GM13977 (cell line): ENCODE measurements around the gene TOR1A.

ENCODE experiments used
- DNase-seq: peaks from one replicate; pipeline ENCODE4 v3.0.0; 2012; ENCODE audit warnings: low spot score
- in situ Hi-C: fragments of 300-500 bp; cut with MboI; formaldehyde crosslinking; loops from one replicate; pipeline ENCODE4 v1.12.0; 2022; ENCODE audit warnings: low sequenced_read_pairs, low pct_unique_long_range_greater_than_20kb, mixed read lengths, inconsistent platforms; ENCODE audit not compliant: unreplicated experiment
- TF ChIP-seq, protein P1 (sequence below): IDR thresholded peaks from 2 replicates; pipeline ENCODE4 v1.5.1; 2012; ENCODE audit warnings: mild to moderate bottlenecking, control low read depth; ENCODE audit not compliant: insufficient read depth; ENCODE audit errors: extremely low read depth, missing control alignments

TOR1A gene

DNA sequence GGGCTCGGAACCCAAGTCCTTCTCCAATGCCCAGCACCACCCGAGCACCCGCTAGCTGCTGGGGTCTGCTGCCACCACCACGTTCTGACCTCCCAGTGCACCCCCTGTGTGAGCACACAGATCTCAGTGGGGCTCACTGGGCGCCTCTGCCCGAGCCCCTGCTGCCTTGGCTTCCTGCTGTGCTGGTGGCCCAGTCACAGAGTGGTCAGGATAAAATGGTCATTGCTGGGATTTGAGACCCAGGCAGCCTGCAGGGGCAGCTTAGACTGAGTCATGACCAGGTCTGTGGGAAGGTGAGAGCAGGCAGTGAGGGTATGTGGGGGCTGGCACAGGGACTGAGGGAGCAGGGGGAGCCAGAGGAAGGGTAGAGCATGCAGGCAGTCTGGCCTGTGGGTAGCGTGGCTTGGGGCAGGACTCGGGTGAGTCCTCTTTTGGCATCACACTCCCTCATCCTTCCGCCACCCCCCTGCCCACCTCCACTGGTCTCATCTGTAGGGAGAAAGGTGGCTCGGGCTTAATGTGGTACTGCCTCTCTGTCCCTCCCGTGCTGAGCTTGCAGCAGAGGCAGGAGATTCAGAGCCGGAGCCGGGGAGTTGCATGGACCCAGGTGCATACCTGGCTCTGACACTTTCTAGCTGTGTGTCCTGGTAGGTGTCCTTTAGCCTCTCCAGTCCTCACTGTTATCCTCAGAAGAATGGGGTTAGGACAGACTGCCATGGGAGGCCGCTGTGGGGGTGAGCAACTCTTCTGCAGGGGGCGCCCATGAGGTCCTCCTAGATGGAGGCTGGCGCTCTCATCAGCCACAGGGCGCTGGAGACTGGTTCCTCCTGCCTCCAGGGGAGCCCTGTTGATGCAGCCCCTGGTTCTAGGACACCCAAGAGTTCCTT lies 43.4 kb upstream of the TOR1A start:
- in situ Hi-C loops, result no loop called here
- DNase-seq, result no peak
- TF ChIP-seq, protein P1, sequence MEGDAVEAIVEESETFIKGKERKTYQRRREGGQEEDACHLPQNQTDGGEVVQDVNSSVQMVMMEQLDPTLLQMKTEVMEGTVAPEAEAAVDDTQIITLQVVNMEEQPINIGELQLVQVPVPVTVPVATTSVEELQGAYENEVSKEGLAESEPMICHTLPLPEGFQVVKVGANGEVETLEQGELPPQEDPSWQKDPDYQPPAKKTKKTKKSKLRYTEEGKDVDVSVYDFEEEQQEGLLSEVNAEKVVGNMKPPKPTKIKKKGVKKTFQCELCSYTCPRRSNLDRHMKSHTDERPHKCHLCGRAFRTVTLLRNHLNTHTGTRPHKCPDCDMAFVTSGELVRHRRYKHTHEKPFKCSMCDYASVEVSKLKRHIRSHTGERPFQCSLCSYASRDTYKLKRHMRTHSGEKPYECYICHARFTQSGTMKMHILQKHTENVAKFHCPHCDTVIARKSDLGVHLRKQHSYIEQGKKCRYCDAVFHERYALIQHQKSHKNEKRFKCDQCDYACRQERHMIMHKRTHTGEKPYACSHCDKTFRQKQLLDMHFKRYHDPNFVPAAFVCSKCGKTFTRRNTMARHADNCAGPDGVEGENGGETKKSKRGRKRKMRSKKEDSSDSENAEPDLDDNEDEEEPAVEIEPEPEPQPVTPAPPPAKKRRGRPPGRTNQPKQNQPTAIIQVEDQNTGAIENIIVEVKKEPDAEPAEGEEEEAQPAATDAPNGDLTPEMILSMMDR, result no peak

DNA sequence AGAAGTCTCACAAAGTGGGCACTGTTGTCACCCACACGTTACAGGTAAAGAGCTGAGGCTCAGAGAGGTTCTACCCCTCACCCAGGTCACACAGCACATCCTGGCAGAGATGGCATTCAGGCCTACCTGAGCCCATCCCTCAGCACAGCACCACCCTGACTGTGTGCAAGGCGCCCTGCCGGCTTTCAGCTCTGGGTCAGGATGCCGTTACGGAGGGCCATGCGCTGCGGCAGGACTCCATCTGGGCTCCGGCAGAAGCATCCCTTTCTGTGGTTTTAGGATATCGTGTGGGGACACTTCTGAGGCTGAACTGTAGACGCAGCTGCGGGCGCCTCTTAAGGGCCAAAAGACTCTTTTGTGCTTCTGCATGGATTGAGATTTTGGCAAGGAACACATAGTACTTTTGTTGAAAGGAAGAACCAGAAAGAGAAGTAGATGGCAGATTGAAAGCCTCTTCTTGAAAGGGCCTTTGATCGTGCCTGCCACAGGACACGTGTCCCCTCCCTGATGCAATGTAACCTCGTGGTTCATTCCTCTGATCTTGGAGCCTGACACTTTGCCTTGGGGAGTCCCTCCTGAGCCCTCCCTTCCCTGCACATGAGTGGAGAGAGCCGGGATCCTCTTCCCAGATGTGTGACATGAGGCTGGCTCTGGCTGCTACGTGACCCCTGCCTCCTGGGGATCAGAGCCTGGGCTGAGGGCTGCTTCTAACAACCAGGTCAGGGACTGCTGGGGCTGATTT lies 42.6 kb upstream of the TOR1A start:
- in situ Hi-C loops, result no loop called here
- TF ChIP-seq, protein P1, result no peak
- no peak for DNase-seq

DNA sequence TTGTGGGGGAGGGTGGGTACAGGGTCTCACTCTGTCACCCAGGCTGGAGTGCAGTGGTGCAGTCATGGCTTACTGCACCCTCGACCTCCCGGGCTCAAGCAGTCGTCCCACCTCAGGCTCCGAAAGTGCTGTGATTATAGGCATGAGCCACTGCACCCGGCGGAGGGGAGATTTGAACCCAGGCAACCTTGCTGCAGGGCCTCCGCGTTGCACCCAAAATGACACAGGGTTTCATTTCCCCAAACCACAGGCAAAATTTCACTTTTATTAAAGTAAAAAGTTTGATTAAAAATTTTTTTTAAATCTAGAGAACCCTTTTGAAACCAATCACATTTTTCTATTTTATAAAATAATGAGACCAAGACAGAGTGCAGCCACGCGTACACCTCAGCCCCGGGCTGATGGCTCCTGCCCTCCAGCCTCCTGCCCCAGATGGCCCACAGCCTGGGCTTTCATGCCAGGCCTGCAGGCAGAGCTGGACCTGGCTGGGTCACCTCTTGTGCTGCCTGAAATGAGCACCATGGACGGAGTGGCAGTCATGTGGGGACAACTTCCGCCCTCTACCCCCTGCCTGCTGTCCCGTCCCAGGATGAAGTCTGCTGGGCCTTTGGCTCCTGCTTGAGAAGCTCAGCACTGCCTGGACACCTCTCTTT lies 41.9 kb upstream of the TOR1A start:
- no peak for DNase-seq
- TF ChIP-seq, protein P1, result no peak
- in situ Hi-C loops, result no loop called here

DNA sequence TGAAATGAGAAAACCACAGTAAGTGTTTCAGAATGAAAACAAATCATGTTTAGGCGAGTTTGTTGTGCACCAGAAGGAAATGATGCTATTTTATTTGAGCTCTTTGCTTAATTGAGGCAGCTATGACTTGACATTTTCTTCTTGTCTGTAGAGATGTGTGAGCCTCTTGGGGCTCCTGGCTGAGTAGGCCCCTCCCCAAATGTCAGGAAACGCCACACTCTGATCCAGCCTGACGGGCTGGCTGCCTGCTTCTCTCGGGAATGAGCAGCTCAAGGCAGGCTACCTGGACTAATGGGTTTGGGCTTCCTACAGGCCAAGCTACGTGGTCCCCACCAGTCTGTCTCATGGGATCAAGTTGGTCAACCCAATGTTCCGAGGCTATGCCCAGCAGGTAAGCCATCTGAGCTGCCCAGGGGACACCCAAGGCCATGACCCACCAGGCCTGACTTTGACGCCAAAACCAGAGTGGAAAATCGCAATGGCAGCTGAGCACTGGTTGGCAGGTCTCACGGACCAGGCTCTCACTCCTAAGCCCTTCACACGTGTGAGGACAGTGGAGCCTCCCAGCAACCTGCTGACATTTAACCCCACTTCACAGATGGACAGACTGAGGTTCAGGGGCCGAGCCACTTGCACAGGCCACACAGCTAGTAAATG lies 41.2 kb upstream of the TOR1A start:
- in situ Hi-C loops, result no loop called here
- DNase-seq, result no peak
- TF ChIP-seq, protein P1, result no peak

DNA sequence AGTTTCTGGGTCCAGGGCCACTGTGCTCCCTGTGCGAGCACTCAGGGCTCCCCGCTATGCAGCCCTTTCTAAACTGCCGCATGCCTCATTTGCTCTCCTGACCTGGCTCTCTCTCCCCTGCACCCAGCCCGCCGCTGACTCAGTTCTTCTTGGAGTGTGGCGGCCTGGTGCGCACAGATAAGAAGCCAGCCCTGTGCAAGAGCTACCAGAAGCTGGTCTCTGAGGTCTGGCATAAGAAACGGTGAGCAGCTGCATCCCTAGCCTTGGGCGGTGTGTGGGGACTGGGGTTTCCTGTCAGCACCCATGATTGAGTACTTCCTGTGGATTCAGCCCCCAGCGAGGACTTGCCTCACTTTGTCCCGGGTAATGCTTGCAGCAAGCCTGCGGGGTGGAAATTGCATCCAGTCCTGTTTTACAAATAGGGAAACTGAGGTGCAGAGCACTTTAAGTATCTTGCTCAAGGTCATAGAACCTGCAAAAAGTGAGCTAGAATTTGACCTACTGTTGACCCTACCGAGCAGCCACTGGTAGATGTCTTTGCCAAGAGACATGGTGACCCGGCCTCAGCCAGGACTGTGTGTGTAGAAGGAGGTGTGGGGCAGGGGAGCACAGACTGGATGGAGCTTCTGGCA lies 39.2 kb upstream of the TOR1A start:
- in situ Hi-C loops, result no loop called here
- DNase-seq, result no peak
- TF ChIP-seq, protein P1, result no peak

DNA sequence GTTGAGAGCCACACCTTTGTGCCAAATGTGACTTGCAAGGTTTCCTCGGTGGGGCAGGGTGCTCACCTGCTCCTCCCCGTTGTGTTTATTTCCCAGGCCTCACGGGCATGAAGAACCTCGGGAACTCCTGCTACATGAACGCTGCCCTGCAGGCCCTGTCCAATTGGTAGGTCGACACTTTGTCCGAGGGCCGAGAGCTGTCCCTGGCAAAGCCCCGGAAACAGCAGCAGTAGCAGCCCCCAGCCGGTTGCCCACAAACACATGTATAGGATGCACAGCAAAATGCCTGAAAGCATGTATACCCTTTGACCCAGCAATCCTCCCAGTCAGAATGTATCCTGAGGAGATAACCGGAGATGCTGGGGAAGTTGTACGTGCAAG lies 37.5 kb upstream of the TOR1A start:
- in situ Hi-C loops, result no loop called here
- TF ChIP-seq, protein P1, result no peak
- DNase-seq, result no peak
